ENCODE data around the gene FAM83C.
"Not testable (repeated sequence)": the region's sequence is repeated elsewhere in the genome, so short reads cannot be mapped to it uniquely, and the experiment has no call there.

The FAM83C gene

DNA sequence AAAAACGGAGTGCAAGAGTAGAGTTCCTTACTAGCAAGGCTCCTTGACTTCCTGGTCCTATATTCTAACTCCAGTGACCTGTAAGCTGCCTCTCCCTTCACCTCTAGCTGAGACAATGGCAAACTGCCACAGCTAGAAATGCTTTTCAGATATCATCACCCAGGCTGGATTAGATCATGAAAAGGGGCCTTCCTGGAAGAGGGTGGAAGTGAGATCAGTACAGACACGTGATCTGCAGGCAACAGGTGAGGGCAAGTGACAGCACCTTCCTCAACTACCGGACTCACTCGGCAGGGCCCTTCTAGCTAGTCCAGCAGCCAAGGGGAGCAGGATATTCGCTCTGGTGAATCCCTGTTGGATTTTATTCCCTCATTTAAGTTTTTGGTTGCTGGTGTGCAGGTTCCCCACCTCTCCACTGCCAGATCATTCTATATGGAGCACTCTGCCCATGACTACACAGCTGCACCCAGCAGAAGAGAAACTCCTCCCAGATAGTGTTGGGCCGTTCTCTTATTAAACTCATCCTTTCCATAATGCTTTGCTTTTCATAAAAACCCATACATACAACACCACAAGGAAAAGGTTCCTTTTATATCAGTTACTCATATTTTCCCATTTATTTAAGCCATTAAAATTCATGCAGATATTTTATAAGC lies 26.4 kb upstream of the FAM83C start:
- DNase-seq = no peak

DNA sequence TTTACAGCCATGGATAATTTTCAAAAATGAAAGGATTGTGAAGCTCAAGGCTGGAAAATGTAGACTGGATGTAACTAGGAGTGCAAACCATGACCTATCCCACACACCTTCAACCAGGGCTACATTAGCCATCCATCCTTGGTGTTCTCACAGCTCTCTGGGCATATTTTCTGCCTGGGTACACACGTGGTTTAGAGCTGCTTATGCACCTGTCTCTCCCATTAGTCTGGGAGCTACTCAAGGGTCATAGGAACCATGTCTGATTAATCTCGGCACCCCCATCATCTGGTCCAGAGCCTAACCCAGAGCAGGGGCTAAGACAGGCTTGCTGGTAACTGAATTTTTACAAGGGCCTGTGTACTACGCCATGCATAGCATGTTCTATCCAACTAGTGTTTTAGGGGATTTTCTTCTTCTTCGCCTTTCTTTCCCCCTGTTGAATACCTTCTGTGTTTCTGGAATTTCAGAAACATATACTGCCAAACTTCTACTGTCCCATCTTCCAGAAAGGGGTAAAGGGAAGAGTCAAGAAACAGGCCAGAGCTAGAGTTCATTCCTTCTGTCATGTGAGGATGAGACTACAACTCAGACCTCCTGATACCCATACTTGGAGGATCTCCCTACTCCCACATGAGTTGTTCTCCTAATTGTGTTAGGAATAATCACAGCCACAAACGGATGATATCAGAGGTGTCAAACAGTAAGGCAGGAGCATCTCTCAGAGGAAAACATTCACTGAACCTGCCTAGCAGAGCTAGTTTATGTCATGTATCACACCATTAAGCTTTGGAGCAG lies 25.4 kb upstream of the FAM83C start:
- DNase-seq = no peak

DNA sequence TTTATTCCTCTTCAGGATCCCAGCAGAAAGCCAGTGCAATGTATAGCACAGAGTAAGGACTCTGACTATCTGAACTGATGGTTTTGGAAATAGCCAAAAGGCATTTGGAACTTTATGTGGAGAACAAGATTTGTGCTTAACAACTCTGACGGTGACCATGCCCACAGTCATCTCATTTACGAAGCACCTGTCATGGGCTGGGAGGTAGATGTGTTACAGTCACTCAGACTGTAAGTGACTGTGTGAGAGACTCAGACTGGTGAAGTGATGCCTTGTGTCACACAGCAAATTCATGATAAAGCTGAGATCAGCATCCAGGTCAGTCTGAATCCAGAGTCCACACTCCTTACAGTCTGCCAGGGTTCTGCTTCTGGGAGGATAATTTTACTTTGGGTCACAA lies 23.9 kb upstream of the FAM83C start:
- no peak for DNase-seq

DNA sequence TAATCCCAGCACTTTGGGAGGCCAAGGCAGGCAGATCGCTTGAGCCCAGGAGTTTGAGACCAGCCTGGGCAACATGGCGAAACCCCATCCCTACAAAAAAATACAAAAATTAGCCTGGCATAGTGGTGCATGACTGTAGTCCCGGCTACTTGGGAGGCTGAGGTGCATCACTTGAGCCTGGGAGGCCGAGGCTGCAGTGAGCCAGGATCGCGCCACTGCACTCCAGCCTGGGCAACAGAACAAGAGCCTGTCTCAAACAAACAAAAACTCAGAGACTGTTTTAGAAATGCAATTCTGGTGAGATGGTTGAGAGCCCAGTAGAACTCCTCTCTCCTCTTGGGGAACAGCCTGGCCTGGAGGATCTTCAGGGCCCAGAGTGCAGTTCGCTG lies 23.4 kb upstream of the FAM83C start:
- DNase-seq = not testable (repeated sequence)

- DNase-seq = no peak
Measured at GRCh38 chr20:35314816-35315631, 22.8 kb upstream of the FAM83C start.

DNA sequence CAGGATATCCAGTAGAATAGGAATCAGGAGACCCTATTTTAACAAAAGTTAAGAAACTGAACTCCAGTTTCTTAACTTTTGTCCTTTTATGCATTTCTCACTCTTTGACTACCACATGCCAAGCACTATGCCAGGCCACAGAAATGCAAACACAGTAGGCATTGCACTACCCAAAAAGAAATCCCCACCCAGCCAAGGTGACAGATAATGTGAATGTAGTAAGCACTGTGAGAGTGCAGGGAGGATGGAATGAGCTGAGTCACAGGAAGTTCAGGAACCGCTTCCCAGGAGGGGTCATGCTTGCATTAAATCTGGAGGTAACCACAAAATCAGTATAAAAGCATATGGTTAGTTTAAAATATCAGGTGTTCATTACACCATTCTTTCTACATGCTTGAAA lies 20.1 kb upstream of the FAM83C start:
- no peak for DNase-seq

- no peak for DNase-seq
Measured at GRCh38 chr20:35311822-35312221, 19.6 kb upstream of the FAM83C start.

DNA sequence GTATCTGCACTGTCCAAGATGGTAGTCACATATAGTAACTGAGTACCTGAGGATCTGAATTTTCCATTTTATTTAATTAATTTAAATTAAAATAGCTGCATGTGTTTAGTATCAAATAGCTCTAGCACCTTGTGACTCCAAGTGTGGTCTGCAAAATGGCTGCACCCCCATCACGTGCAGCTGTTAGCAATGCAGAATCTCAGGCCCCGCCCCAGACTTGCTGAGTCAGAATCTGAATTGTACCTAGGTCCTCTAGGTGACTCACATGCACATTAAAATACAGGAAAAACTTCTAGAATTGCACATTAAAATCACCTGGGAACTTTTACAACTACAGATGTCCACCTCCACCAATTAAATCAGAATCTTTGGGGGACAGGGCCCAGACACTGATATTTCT lies 19.2 kb upstream of the FAM83C start:
- DNase-seq = no peak

DNA sequence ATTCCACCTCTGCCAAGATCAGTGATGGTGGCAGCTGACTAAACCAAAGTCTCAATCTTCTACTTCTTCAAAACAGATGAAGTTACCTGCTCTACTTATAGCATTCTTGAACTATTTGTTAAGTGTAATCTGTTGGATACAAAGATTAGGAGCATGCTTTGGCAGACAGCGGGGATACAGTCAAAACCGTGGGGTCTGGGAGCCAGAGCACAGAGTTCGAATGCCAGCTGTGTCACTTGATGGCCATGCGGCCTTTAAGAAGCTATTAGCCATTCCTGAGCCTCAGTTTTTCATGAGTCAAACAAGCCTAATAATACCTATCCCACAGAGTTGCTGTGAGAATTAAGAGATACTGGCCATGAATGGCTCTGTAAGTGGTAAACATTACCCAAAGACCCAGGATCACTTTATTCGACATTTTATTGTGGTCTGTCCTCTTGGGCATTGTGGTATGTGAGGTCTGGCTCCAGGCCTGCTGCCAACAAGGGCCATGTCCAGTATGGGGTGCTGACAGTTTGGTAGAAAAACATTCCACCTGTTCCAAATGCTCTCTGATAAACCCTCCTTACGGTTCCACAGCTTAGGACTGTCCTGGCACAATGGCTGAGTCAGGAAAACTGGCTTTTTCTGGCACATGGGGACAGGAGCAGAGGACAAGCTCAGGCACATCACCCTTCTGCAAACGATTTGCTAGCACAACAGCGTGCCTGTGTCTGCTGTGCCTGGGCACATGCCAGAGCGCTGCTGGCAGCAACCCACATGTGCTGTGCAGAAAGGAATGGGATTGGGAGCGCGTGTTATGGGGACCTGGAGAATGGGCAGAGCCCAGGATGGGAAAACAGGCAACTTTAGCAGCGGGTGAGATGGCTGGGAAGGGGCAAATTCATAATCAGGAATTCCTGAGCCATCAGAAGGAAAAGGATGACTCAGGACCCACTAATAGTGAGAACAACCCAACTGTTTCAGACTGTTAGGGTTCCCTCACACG lies 15.7 kb upstream of the FAM83C start:
- no peak for DNase-seq

- peak; percentile 19 for DNase-seq
Measured at GRCh38 chr20:35306931-35307517, 14.8 kb upstream of the FAM83C start.

DNA sequence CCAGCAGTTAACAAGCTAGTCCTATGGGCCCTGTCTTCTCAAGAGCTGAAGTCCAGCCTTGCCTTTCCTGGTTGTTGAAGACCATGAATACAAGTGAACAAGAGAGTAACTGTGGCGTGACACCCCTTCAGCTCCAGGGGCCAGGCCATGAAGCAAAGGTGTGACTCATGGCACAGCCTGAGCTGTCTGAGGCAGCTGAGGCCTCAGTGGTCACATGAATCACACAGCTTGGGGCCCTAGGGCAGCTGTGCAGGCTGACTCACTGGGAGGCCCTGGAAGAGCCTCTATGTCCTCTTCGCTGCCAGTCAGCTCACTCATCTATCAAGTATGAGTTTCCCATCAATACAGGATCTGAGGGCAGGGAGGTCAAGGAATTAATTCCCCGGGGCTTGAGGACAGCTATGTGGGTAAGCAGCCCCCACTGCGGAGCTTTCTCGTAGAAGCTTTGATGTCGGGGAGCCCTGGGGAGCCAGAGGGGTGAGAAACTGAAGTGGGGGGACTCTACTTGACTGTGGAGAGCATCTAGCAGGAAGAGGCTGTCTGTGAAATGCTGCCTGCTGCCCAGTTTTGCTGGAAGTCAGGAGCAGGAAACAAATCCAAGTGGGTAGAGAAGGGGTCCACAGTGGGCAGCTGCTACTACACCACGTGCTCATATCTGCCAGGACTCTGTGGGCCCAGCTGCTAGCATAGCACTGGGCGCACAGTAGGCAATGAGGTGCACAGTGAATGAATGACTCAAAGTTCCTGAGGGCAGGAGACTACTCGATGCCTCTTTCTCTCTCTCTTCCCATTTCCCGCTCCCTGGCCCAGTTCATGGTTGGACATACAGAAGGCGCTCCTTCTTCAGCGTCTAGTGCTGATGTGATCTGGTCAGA lies 13.7 kb upstream of the FAM83C start:
- DNase-seq = no peak

DNA sequence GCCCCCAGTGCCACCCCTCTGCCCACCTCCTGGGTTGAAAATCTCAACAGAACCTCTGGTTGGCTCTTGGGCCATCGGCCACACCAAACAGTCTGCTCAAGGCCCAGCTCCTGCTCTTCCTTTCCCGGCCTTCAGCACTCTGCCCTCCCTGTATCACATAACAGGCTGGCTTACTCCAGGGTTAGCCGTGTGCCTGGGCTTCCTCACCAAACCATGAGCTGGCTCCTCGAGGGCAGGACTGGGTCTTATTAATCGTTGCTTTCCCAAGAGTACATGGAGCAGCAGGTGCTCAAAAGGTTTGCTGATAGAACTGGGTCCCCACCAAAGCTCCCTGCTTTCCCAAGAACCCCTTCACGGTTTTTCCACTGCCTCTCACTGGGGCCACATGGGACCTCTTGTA lies 12.7 kb upstream of the FAM83C start:
- no peak for DNase-seq

DNA sequence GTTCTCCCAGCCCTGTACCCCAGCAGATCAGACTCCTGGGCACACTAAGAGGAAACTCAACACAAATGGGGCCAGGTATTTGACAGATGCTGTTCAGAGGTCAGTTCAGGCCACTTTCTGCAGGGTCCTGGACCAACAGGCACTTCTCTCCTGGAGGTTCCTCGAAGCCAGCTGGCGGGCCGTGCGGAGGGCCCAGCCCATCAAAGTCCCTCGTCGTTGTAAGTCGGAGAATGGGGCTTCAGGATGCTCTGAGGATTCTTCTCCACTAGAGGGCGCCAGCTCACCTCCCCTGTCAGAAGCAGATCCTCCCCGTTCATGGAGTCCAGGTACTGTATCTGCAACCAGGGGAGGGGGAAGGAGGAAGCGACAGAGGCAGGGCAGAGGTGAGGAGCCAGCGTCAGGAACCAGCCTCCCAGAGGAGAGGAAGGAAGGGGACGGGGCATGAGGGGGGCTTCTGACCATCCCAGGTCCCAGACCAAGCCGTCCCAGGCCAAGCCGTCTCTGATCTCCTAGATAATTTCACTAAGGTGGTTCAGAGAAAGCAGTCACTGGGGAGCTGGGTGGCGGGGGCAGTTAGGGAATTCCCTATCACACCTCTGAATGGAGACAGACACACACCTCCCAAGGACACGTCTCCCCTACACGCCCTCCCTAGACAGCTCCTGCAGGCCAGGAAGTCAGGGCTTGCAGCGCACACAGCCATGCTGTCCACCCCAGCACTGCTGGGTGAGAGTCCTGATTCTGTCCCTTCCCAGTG lies 11.7 kb upstream of the FAM83C start:
- DNase-seq = peak; percentile 87

- DNase-seq = no peak
Measured at GRCh38 chr20:35303382-35303734, 11.1 kb upstream of the FAM83C start.

DNA sequence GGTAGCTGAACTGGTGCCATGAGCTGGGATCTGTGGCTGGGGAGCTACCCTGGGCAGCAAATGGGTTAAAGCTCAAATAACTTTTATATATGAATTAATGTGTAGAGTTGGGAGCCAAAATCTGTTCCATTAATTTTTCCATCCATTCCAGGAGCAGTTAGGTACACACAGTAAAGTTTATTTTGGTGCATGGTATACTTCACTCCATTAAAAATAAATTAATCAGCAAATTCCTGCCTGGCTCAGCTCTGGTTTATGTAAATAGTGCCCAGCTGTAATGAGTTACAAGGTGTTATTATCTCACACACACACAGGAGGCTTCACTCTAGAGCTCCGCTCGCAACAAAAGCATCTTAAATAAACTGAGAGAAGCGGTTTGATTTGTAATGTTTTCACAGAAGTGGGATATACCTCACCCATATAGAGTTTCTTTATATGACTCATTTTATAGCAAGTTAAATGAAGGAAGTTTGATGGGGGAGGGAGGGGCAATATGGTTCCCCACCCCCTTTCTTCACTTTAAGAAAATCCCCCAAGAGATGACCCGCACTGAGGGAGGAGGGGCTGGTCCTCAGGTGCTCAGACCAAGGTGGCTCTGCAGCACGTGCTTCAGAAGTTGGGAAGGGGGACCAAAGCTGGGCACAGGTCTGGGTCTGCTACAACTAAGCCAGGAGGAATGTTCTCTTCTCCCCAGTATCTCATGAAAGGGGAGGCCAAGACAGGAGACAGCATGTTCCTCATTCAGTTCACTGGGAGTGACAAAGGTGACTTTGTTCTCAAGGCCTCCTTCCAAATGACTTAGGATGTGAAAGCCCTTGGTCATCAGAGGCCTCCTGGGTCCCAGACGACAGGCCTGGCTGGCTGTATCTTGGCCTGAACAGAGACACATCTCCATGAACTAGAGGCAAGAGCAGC lies 10.5 kb upstream of the FAM83C start:
- no peak for DNase-seq

DNA sequence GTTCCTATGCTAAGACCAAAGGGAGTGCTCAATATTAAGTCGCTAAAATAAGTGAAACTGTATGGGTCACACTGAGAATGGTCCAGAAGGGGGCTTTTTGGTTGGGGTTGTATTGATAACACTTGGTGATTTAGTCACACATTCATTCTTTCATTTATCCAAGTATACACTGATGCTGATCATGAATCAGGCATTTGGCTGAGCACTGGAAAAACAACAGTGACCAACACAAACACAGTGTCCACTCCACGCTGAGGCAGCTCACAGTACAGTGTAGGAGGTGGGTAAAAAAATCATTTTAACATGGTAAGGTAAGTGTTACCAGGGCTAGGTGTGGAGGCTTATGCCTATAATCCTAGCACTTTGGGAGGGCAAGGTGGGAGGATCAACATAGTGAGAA lies 9.2 kb upstream of the FAM83C start:
- DNase-seq = no peak

DNA sequence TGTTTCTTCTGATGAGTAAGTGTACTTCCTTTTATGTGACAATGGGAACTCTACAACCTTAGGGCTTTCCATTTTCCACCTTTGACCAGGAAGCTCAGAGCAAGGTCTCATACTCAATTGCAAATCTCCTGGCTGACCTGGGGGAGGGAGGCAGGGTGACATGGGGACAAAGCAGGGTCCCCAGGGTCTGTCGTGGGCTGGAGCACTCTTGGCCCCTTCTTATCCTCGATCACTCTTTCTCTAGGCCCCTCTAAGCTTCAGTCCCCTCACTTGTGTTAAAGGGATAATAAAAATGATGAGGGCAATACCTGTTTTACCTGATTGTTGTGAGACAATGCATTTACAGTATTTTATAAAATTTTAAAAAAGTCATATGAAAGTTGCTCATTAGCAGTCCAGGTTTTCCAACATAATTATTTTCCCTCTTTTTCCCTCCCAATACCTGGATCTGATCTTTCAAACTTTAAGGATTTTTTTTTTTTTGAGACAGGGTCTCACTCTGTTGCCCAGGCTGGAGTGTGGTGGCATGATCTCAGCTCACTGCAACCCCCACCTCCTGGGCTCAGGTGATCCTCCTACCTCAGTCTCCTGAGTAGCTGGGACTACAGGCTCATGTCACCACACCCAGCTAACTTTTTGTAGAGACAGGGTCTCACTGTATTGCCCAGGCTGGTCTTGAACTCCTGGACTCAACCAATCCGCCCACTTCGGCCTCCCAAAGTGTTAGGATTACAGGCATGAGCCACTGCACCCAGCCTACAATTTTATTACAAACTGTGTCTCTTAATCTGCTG lies 8.4 kb upstream of the FAM83C start:
- no peak for DNase-seq

GRCh38 chr20:35299780-35300179 lies 7.6 kb upstream of the FAM83C start:
- DNase-seq = no peak
